GM19351 (cell line): Measurements from ENCODE around the gene EID3.

Source experiments
- ATAC-seq: cut with Tn5 transposase; IDR thresholded peaks from one replicate; pipeline ENCODE4 v1.9.1; 2021; ENCODE audit warnings: mild to moderate bottlenecking, moderate library complexity; ENCODE audit not compliant: unreplicated experiment

The EID3 gene

DNA sequence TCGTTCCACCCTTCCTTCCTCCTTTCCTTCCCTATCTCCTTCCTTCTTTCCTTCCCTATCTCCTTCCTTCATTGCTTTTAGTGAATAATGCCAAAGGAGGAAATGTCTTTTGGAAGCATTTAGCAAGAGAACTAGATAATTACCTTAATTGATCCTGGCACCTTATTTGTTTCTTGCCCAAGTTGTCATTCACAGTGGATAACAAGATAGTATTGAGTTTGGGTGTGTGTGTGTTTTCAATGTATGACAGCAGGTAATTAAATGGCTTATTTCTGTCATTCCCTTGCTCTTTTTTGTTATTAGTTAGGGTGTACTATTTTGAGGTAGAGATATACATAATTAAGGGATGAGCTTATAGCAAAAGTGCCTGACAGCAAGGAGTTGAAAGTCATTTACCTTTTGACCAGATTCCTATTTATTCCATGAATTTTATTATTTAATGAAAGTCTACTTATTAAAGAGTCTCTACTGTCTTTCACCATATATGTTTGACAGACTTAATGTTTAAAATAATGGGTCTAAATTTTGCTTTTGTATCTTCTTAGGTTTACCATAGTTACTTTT, 30.2 kb downstream of the EID3 start:
- ATAC-seq, result no peak

DNA sequence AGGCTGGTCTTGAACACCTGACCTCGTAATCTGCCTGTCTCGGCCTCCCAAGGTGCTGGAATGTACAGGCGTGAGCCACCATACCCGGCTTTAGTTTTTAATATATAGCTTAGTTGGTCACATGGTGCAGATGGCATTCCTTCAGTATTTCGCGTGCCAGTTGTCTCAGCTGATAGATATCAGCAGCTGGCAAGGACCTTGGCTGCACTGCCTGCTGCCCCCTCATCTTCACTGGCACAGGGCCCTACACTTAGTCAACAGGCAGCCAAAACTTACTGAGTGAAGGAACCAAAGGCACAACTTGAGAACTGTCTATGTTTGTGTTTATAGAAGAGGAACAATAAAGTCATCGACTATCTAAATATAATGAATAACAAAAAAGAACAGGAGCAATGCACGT, 31.0 kb downstream of the EID3 start:
- ATAC-seq, result no peak

DNA sequence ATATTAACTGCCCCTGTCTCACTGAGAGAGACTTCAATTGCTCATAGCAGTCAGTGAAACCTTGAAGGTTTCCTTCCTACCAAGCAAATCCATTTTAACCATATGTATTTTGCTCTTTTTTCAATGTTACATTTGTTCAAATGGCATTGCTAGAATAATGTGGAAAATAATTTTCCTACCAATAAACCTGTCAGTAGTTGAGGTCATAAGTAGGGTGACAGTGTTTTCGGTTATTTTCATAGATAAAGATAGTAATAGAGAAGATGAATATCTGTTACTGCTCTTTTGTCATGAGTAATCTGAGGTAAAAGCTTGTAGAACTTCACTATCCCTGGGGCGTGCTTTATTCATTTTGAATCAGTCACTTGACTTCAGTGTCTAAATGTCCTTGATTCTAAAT, 32.6 kb downstream of the EID3 start:
- ATAC-seq, result no peak

DNA sequence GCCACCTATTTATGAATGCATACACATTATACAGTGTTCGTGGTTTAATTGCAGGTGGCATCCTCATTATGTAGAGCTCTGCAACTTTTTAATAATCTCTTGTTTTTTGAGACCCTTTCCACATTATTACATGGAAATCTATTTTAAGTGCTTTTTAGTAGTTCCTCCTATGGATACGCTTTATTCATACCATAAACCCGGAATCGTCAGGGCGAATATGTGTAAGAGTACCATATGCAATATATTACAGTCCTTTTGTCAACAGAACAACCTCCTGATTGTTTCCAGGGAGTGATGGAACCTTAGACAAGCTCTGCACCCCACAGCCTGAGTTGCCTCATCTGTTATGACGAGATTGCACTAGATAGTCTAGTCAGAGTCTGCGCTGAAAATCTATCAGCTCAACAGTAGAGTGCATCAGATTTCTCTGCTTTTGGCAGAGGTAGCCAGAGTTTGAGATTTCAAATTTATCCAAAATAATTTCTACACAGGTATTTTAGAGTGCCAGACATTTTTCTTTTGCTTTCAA, 33.6 kb downstream of the EID3 start:
- ATAC-seq, result no peak

DNA sequence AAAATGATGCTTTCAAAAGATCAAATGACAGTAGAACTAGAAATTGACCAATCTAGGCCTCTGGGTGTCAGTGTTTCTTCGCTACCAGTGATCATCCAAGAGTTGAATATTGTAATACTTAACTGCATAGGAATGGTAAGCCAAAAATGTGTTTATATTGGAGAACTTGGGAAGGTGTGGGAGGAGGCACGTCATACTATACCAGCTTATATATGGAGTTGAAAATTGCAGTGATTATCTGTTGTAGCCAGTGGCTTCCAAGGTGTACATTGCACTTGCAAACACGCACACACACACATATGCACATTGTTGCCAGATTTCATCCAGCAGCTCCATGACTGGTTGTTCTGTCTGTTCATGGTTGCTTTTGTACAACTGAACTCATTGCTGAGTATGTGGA, 36.1 kb downstream of the EID3 start:
- no peak for ATAC-seq

DNA sequence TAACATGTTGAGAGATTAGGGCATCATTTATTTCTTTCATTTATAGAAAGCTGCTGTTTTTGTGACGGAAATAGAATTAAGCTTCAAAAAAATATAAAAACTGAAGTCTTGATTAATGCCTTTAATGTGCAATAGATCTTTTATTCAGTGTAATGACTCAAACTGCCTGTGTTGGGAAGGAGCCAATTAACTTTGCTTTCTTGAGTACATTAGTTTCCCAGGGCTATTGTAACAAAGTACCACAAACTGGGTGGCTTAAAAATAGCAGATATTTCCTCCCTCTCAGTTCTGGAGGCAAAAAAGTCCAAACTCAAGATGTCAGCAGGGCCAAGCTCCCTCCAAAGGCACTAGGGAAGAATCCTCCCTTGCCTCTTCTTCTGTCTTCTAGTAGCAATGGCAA, 36.6 kb downstream of the EID3 start:
- no peak for ATAC-seq

DNA sequence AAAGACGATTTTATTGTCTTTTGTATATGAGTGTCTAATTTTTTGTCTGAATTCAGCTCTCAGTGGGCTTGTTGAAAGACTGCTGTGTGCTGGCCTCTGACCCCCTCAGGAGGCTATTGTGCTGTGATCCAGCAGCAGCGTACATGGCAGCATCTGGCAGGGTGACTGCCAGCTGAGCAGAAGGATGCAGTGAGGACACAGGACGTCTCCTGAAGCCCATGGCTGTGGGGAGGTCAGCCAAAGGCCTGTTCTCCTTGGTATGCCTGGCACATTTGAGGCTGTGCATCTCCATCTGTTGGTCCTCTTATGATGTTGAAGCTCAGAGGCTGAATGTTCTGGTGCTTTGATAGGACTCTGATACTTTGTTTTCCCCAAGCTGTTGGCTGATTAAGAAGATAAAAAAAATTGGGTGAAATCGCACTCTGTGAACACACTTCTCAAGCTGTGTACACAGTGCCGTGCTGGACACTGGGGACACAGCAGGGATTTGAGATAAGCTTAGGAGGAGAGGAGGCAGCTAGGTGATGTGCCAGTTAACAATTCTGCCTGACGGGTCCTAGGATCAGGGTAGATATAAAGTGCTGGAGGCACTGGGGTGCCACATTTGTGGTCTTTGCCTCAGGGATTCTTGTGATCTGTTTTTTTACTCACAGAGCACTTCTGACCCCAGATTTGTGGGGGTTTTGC, 37.5 kb downstream of the EID3 start:
- ATAC-seq, result no peak

DNA sequence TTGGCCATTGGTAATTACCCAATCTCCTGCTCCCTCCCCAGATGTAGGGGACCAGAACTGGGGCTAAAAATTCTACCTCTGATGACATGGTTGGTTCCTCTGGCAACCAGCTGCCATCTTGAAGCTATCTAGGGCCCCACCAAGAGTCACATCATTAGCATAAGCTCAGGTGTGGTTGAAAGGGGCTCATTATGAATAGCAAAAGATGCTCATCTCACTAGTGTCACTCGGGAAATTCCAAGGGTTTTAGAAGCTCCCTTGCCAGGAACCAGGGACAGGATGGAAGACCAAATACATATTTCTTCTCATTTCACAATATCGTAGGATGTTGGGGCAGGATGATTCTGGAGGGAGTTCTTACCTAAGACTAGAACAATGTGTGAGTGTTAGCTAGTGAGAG, 38.6 kb downstream of the EID3 start:
- ATAC-seq, result no peak

DNA sequence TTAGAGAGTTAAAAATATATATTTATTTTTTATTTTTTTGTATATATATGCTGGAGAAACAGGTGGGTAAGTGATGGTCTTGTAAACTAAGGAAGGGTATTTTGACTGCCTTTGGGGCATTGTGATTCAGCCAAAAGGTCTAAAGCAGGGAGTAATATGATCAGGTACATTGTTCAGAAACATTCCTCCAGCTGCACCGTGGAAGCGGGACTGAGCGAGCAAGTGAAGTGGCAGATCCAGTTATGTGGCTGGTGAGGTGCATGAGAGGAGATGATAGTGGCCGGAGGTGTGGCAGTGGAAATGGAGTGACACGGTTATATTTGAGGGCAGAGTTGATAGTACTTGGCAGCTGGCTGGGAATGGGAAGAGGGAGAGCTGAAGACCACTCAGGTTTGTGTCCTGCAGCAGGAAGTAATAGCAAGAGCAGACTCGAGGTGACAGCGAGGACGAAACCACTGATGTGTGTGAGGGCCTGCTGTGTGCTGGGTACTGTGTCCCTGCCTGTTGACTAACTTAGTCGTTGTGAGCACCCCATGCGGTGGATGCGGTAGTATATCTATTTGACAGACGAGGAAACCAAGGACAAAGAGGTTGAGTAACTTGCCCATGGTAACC, 39.2 kb downstream of the EID3 start:
- ATAC-seq, result no peak

DNA sequence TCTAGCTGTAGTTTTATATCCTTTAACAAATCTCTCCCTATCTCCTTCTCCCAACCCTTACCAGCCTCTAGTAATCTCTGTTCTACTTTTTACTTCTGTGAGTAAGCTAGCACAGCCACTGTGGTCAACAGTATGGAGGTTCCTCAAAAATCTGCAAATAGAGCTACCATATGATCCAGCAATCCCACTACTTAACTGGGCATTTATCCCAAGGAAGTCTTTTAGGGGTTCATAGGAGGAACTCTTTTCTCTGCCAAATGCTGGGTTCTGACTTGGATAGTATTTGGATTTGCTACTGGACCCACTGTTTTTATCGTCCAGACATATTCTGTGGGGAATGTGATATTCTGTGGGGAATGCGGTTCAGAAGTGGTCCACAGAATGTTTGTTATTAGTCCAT, 41.1 kb downstream of the EID3 start:
- ATAC-seq, result no peak

DNA sequence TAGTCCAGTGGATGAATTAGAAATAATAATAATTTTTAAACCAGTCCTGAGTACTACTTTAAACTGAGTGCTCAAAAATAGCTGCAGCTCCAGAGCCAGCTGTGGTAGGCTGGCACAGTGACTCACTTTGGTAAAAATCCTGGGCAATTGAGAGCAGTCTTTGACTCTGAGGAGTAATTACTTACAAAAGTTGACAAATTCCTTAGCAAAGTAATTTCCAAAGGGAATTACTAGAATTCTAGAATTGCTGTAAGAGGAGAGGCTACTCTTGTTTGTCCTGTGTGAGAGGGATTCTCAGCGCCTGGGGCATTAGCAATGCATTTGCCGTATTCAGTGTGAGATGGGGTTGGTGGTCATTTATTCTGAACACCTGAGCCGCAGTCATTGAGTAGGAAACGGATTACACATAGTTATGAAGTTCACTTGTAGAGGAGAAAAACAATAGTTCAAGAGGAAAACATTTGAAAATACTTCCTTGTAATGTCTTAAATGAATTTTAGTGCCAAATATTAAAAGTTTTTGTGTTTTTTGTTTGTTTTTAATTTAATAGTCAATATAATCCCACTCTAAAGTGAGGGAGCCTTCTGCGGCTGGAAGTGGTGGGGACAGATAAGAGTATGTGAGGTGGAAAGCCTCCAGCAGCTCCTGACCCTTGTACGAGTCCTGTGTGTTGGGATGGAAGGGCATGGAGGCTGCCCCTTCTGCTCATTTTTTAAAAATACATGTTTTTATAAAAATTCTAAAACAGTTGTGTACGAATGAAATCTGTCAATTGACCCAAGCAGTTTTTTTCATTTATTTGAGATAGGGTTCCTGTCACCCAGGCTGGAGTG, 41.9 kb downstream of the EID3 start:
- no peak for ATAC-seq

DNA sequence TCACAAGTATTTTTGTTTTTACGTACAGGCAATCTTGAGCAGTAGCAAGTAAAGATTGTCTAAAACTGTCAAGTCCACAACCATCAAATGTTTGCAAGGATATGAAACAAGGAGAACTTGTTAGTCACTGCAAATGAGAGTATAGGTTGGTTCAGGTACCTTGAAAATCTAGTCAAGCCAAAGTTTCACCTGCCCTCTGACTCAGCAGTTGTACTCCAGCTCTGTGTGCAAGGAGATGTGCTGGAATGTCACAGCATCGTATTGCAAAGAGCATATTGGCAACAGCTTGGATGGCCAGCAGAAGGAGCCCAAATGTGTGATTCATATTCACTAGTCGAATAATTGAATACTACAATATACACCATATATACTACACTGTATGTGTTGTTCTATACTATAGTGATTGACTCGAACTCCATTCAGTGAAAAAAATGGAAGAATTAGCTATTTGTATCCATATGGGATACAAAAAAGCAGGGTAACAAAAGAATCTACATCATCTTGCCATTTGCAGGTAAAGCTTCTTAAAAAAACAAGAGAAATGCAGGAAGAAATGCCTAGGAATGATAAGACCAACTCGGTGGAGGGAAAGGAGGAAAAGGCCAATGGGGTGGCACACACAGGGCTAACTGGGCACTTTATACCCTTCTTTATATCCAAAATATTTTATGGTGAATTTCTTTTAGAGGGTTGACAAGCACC, 44.0 kb downstream of the EID3 start:
- ATAC-seq, result no peak

DNA sequence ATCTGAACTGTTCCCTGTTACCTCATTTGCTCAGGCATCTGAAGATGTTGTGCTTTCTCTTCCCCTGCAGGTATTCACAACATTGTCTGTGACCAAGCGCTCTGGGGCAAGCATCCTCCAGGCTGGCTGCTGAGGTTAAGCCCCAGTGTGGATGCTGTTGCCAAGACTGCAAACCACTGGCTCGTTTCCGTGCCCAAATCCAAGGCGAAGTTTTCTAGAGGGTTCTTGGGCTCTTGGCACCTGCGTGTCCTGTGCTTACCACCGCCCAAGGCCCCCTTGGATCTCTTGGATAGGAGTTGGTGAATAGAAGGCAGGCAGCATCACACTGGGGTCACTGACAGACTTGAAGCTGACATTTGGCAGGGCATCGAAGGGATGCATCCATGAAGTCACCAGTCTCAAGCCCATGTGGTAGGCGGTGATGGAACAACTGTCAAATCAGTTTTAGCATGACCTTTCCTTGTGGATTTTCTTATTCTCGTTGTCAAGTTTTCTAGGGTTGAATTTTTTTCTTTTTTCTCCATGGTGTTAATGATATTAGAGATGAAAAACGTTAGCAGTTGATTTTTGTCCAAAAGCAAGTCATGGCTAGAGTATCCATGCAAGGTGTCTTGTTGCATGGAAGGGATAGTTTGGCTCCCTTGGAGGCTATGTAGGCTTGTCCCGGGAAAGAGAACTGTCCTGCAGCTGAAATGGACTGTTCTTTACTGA, 44.9 kb downstream of the EID3 start:
- no peak for ATAC-seq

DNA sequence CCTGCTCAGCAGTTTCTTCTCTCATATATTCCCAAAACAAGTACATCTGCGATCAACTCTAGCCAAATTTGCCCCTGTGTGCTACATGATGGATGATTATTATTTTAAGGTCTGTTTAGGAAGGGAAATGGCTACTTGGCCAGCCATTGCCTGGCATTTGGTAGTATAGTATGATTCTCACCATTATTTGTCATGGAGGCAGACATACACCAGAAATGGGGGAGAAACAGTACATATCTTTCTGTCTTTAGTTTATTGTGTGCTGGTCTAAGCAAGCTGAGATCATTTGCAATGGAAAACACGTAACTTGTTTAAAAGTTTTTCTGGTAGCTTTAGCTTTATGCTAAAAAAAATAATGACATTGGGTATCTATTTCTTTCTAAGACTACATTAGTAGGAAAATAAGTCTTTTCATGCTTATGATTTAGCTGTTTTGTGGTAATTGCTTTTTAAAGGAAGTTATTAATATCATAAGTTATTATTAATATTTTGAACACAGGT, 45.5 kb downstream of the EID3 start:
- no peak for ATAC-seq

DNA sequence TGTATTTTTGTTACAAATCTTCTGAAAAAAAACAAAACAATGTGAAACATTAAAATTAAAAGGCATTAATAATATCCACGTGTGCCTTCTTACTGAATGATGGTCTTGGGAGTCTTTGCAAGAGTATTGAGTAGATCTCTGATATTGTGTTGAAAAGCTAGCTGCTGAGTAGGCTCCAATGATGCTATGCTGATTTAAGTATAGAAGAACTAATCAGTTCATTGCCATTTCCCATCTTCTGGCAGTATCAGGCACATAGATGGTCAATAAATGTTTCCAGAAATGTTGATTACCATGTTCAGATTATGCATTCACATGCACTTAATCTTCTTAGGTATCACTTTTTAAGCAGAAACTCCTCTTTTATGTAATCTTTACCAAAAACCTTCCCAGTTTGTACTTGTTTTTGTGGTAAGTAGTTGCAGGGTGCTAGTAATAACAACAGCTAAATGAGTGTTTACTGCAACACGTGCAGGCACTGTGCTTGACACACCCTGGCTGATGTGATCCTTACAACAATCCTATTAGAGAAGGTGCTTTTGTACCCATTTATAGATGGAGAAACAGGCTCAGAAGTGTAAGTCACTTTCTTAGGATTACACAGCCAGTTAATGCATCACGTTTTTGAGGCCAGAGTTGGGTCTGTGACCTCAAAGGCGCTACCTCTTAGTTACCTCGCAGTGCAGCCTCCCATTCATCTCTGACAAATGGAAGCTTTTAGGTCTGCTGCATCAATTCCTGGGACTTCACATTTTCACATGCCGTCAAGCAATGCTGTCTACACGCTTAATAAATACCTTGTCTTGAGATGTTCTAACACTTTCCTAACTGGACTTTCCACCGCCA, 46.9 kb downstream of the EID3 start:
- ATAC-seq, result no peak

DNA sequence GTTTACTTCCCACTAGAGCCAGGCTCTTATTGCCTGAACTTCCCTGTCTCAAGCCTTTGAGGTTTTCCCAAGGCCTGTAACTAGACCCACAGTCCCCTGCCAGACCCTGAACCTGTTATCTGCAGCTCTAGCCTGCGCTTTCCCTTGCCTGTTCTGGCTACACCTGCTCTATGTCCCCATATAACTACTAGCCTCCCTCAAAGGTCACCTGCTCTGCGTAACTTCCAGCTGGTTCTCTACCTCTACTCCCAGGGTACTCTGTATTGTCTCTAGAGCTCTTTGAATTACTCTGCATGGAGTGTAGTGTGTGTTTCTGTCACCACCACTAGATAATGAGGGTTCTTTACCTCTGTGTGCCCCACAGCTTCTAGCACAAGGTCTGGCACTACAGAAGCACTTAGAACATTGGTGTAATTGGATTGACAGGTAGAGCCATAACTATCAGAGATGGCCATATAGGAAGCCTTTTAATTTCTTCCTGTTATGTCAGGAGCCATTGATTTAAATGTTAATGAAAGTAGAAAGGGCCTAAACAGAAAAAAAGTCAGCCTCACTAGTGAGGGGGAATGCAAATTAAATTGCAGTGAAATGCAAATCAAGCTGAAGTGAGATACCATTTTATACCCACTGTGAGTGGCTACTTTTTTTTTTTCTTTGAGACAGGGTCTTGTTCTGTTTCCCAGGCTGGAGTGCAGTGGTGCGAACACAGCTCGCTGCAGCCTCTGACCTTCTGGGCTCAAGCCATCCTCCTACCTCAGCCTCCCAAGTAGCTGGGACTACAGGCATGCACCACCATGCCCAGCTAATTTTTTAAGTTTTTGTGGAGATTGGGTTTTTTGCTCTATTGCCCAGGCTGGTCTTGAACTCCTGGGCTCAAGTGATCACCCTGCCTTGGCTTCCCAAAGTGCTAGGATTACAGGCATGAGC, 47.8 kb downstream of the EID3 start:
- no peak for ATAC-seq

DNA sequence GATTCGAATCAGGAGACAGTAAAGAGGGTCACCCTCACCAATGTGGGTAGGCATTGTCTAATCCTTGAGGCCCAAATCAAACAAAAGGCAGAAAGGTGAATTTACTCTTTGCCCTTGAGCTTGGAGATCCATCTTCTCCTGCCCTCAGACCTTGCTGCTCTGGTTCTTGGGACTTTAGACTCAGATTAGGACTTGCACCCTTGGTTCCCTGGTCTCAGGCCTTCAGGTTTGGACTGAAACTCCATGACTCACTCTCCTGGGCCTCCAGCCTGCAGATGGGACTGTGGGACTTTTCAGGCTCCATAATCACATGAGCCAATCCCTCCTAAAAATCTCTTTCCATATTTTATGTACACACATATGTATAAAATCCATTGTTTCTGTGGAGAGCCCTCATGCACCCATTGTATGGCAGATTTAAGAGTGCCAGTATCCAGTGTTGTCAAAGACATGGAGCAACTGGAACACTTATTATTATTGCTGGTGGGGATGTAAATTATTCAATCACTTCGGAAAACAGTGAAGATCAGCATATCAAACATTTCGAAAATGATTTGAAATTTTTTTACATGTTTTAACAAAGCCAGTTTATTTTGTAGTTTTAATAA, 48.7 kb downstream of the EID3 start:
- ATAC-seq, result no peak
